ENCODE measurements around the gene SORCS1. TPM values are rescaled to one million over a fixed set of nuclear protein-coding genes. Genes with fewer than 3 reads are reported as not detected.

SORCS1 gene
- total RNA-seq, 1 experiment from 2014 or later: 0.11 TPM

GRCh38 chr10:106557951-106558733, 606.4 kb downstream of the SORCS1 start:
- peak overlapping the region; percentile 63 for H3K4me2 ChIP-seq (ENCODE audit: low read length)
- ATAC-seq: peak; percentile 54
- no peaks in the 10 kb centered on the region for H3K36me3 ChIP-seq (ENCODE audit: low read depth, low read length)
- H3K9ac ChIP-seq (ENCODE audit: low read length): peak overlapping the region; percentile 92
- peak overlapping the region; percentile 99 for H3K27ac ChIP-seq (ENCODE audit: low read length)
- intact Hi-C loops (cut with micrococcal nuclease): loop anchor here (1.0 to 5.0 kb wide), 2 partner anchors 51 to 157 kb away; no protein-coding TSS in a partner anchor
- ChIA-PET POLR2A (ENCODE audit: unreplicated experiment) (no interaction called here), CTCF (no interaction called here)
- TF ChIP-seq CTCF (conservative IDR thresholded peaks at IDR 0.05; ENCODE audit: low read depth, low read length) (peak; percentile 43; the same call in 1 of the 2 replicates), EZH2phosphoT487 (IDR thresholded peaks at IDR 0.05; ENCODE audit: borderline replicate concordance, low read length) (no peak), EZH2 (IDR thresholded peaks at IDR 0.05; ENCODE audit: low read length, unreplicated experiment) (no peak)
- no peaks in the 10 kb centered on the region for H4K20me1 ChIP-seq (ENCODE audit: low read length)
- no peaks in the 10 kb centered on the region for H3K9me2 ChIP-seq (replicated peaks; ENCODE audit: low read length)
- no peaks in the 10 kb centered on the region for H3K79me2 ChIP-seq (ENCODE audit: low read length)
- H3K9me3 ChIP-seq (ENCODE audit: low read length): no peaks in the 10 kb centered on the region
- no peaks in the 10 kb centered on the region for H3K27me3 ChIP-seq (ENCODE audit: low read length)
- DNase-seq: peak; percentile 87
- H2AFZ ChIP-seq (ENCODE audit: low read length): no peak overlapping the region
- H3K4me1 ChIP-seq (ENCODE audit: insufficient read depth, low read length): peaks cover 64% of the 10 kb centered on the region
- TSS peak; percentile 80 for BruUV-seq (replicated peaks)
- H3K4me3 ChIP-seq (ENCODE audit: low read length): peak overlapping the region; percentile 27; the same call in 1 of the 2 replicates
- no peaks in the 10 kb centered on the region for H3F3A ChIP-seq (ENCODE audit: low read length, unreplicated experiment)

GRCh38 chr10:106557053-106557452, 607.5 kb downstream of the SORCS1 start:
- POLR2A ChIA-PET (ENCODE audit: unreplicated experiment): no interaction called here
- Histone ChIP-seq H3K27me3 (ENCODE audit: low read length) (no peaks in the 10 kb centered on the region), H3K9me3 (ENCODE audit: low read length) (no peaks in the 10 kb centered on the region), H3K4me2 (ENCODE audit: low read length) (peak overlapping the region; percentile 18; the same call in 1 of the 2 replicates), H3K36me3 (ENCODE audit: low read depth, low read length) (no peaks in the 10 kb centered on the region), H3K27ac (ENCODE audit: low read length) (peak overlapping the region; percentile 99), H4K20me1 (ENCODE audit: low read length) (no peaks in the 10 kb centered on the region), H3K4me1 (ENCODE audit: insufficient read depth, low read length) (peaks cover 63% of the 10 kb centered on the region), H2AFZ (ENCODE audit: low read length) (no peak overlapping the region), H3K9me2 (replicated peaks; ENCODE audit: low read length) (no peaks in the 10 kb centered on the region), H3K4me3 (ENCODE audit: low read length) (no peak overlapping the region), H3F3A (ENCODE audit: low read length, unreplicated experiment) (no peaks in the 10 kb centered on the region), H3K9ac (ENCODE audit: low read length) (peak overlapping the region; percentile 92), H3K79me2 (ENCODE audit: low read length) (no peaks in the 10 kb centered on the region)
- BruUV-seq (replicated peaks): no TSS peak
- TF ChIP-seq CTCF (conservative IDR thresholded peaks at IDR 0.05; ENCODE audit: low read depth, low read length) (no peak), EZH2 (IDR thresholded peaks at IDR 0.05; ENCODE audit: low read length, unreplicated experiment) (no peak), EZH2phosphoT487 (IDR thresholded peaks at IDR 0.05; ENCODE audit: borderline replicate concordance, low read length) (no peak)
- intact Hi-C loops (cut with micrococcal nuclease): loop anchor here (5.0 kb wide), 1 partner anchor 50 kb away; no protein-coding TSS in a partner anchor
- CTCF ChIA-PET: no interaction called here
- ATAC-seq: no peak
- DNase-seq: peak; percentile 62

GRCh38 chr10:106555599-106555998, 608.9 kb downstream of the SORCS1 start:
- peak overlapping the region; percentile 99 for H3K27ac ChIP-seq (ENCODE audit: low read length)

More at GRCh38 chr10:106555599-106555998, 608.9 kb downstream of the SORCS1 start:
- H3K4me1 ChIP-seq (ENCODE audit: insufficient read depth, low read length): peaks cover 52% of the 10 kb centered on the region
- POLR2A ChIA-PET (ENCODE audit: unreplicated experiment): interaction anchor here (0.7 kb wide), 1 partner anchor 15 kb away, joined by 4 read pairs; no protein-coding TSS in a partner anchor
- no peak overlapping the region for H3K4me2 ChIP-seq (ENCODE audit: low read length)
- H3K9ac ChIP-seq (ENCODE audit: low read length): peak overlapping the region; percentile 92
- no peaks in the 10 kb centered on the region for H3K9me3 ChIP-seq (ENCODE audit: low read length)
- H4K20me1 ChIP-seq (ENCODE audit: low read length): no peaks in the 10 kb centered on the region
- DNase-seq: peak; percentile 32
- intact Hi-C loops (cut with micrococcal nuclease): loop anchor here (5.0 kb wide), 1 partner anchor 48 kb away; no protein-coding TSS in a partner anchor
- 0 out of 2 replicates have a peak, but pooled peaks have one; percentile 16 for ATAC-seq
- no peak for TF ChIP-seq EZH2phosphoT487 (IDR thresholded peaks at IDR 0.05; ENCODE audit: borderline replicate concordance, low read length)
- 0 out of 2 replicates have a peak, but pooled peaks have one; percentile 13 for TF ChIP-seq CTCF (conservative IDR thresholded peaks at IDR 0.05; ENCODE audit: low read depth, low read length)
- no peaks in the 10 kb centered on the region for H3K27me3 ChIP-seq (ENCODE audit: low read length)
- no peak overlapping the region for H2AFZ ChIP-seq (ENCODE audit: low read length)
- no peaks in the 10 kb centered on the region for H3K9me2 ChIP-seq (replicated peaks; ENCODE audit: low read length)
- no peaks in the 10 kb centered on the region for H3K79me2 ChIP-seq (ENCODE audit: low read length)
- no peaks in the 10 kb centered on the region for H3K36me3 ChIP-seq (ENCODE audit: low read depth, low read length)
- CTCF ChIA-PET: no interaction called here
- H3F3A ChIP-seq (ENCODE audit: low read length, unreplicated experiment): no peaks in the 10 kb centered on the region
- BruUV-seq (replicated peaks): no TSS peak
- H3K4me3 ChIP-seq (ENCODE audit: low read length): no peak overlapping the region
